ENCODE measurements around the gene S100A2. TPM values are rescaled to one million over a fixed set of nuclear protein-coding genes. Genes with fewer than 3 reads are reported as not detected.

S100A2 gene
- total RNA-seq, 1 donor from 2014 or later = 3.8 TPM

- H3K36me3 ChIP-seq (ENCODE audit: insufficient read depth, low read length) = no peaks in the 10 kb centered on the region
- Mint-ChIP-seq H3K27ac (ENCODE audit: unreplicated experiment) (peak overlapping the region; percentile 38), H3K9me3 (ENCODE audit: unreplicated experiment) (peaks cover 2% of the 10 kb centered on the region), H3K27me3 (ENCODE audit: low read depth, unreplicated experiment) (no peaks in the 10 kb centered on the region), H3K4me1 (ENCODE audit: low read depth, unreplicated experiment) (peaks cover 19% of the 10 kb centered on the region), H3K4me3 (ENCODE audit: unreplicated experiment) (no peak overlapping the region), H3K36me3 (ENCODE audit: low read depth, unreplicated experiment) (peaks cover 1% of the 10 kb centered on the region)
- DNase-seq (ENCODE audit: low read depth) (peak; percentile 29), FAIRE-seq (no peak)
- no peaks in the 10 kb centered on the region for H3K9me3 ChIP-seq (ENCODE audit: insufficient read depth, low read depth, low read length)
- no peaks in the 10 kb centered on the region for H4K20me1 ChIP-seq (ENCODE audit: insufficient read depth, low read length)
- H3K27ac ChIP-seq (ENCODE audit: low read depth, low read length) = peak overlapping the region; percentile 91
- H3K9ac ChIP-seq (ENCODE audit: low read length) = peak overlapping the region; percentile 75
- H3K4me1 ChIP-seq (ENCODE audit: insufficient read depth, low read length) = peaks cover 28% of the 10 kb centered on the region
- H3K4me3 ChIP-seq (ENCODE audit: insufficient read depth, low read depth, low read length) = no peak overlapping the region
- no peaks in the 10 kb centered on the region for H3K27me3 ChIP-seq (ENCODE audit: insufficient read depth, low read length)
- no peaks in the 10 kb centered on the region for H3K79me2 ChIP-seq (ENCODE audit: insufficient read depth, low read length)
- TF ChIP-seq CTCF (IDR thresholded peaks at IDR 0.05; ENCODE audit: insufficient read depth, low read depth, low read length) (no peak), EZH2 (IDR thresholded peaks at IDR 0.05; ENCODE audit: insufficient read depth, low read length) (no peak)
- peak overlapping the region; percentile 74 for H3K4me2 ChIP-seq (ENCODE audit: low read length)
- H2AFZ ChIP-seq (ENCODE audit: low read depth, low read length) = no peak overlapping the region
These were observed 7.7 kb upstream of the S100A2 start for GRCh38 chr1:153573351-153573750.

- DNase-seq (ENCODE audit: low read depth) = peak; percentile 71
- H3K36me3 ChIP-seq (ENCODE audit: insufficient read depth, low read length) = no peaks in the 10 kb centered on the region
- no peaks in the 10 kb centered on the region for H4K20me1 ChIP-seq (ENCODE audit: insufficient read depth, low read length)
- peak overlapping the region; percentile 70 for H2AFZ ChIP-seq (ENCODE audit: low read depth, low read length)
- peak overlapping the region; percentile 16 for H3K4me3 ChIP-seq (ENCODE audit: insufficient read depth, low read depth, low read length)
- H3K36me3 Mint-ChIP-seq (ENCODE audit: low read depth, unreplicated experiment) = peaks cover 1% of the 10 kb centered on the region
- H3K9ac ChIP-seq (ENCODE audit: low read length) = peak overlapping the region; percentile 75
- peaks cover 21% of the 10 kb centered on the region for H3K4me1 Mint-ChIP-seq (ENCODE audit: low read depth, unreplicated experiment)
- H3K4me2 ChIP-seq (ENCODE audit: low read length) = peak overlapping the region; percentile 74
- H3K79me2 ChIP-seq (ENCODE audit: insufficient read depth, low read length) = no peaks in the 10 kb centered on the region
- H3K9me3 ChIP-seq (ENCODE audit: insufficient read depth, low read depth, low read length) = no peaks in the 10 kb centered on the region
- peak; percentile 80 for TF ChIP-seq CTCF (IDR thresholded peaks at IDR 0.05; ENCODE audit: insufficient read depth, low read depth, low read length)
- no peak for TF ChIP-seq EZH2 (IDR thresholded peaks at IDR 0.05; ENCODE audit: insufficient read depth, low read length)
- peaks cover 35% of the 10 kb centered on the region for H3K4me1 ChIP-seq (ENCODE audit: insufficient read depth, low read length)
- no peak for FAIRE-seq
- H3K27ac ChIP-seq (ENCODE audit: low read depth, low read length) = peak overlapping the region; percentile 91
- no peaks in the 10 kb centered on the region for H3K27me3 Mint-ChIP-seq (ENCODE audit: low read depth, unreplicated experiment)
- peaks cover 2% of the 10 kb centered on the region for H3K9me3 Mint-ChIP-seq (ENCODE audit: unreplicated experiment)
- H3K4me3 Mint-ChIP-seq (ENCODE audit: unreplicated experiment) = no peak overlapping the region
- H3K27me3 ChIP-seq (ENCODE audit: insufficient read depth, low read length) = no peaks in the 10 kb centered on the region
- peak overlapping the region; percentile 85 for H3K27ac Mint-ChIP-seq (ENCODE audit: unreplicated experiment)
These were observed 6.9 kb upstream of the S100A2 start for GRCh38 chr1:153572569-153573015.

- Mint-ChIP-seq H3K4me1 (ENCODE audit: low read depth, unreplicated experiment) (peaks cover 28% of the 10 kb centered on the region), H3K4me3 (ENCODE audit: unreplicated experiment) (no peak overlapping the region), H3K36me3 (ENCODE audit: low read depth, unreplicated experiment) (peaks cover 1% of the 10 kb centered on the region), H3K9me3 (ENCODE audit: unreplicated experiment) (peaks cover 2% of the 10 kb centered on the region), H3K27ac (ENCODE audit: unreplicated experiment) (peak overlapping the region; percentile 30), H3K27me3 (ENCODE audit: low read depth, unreplicated experiment) (no peaks in the 10 kb centered on the region)
- Histone ChIP-seq H3K4me3 (ENCODE audit: insufficient read depth, low read depth, low read length) (no peak overlapping the region), H3K79me2 (ENCODE audit: insufficient read depth, low read length) (no peaks in the 10 kb centered on the region), H3K27ac (ENCODE audit: low read depth, low read length) (peak overlapping the region; percentile 91), H3K4me1 (ENCODE audit: insufficient read depth, low read length) (peaks cover 44% of the 10 kb centered on the region), H3K9ac (ENCODE audit: low read length) (peak overlapping the region; percentile 75), H4K20me1 (ENCODE audit: insufficient read depth, low read length) (no peaks in the 10 kb centered on the region), H3K36me3 (ENCODE audit: insufficient read depth, low read length) (no peaks in the 10 kb centered on the region), H3K27me3 (ENCODE audit: insufficient read depth, low read length) (no peaks in the 10 kb centered on the region), H3K9me3 (ENCODE audit: insufficient read depth, low read depth, low read length) (no peaks in the 10 kb centered on the region), H3K4me2 (ENCODE audit: low read length) (peak overlapping the region; percentile 74), H2AFZ (ENCODE audit: low read depth, low read length) (peak overlapping the region; percentile 42)
- DNase-seq (ENCODE audit: low read depth) (no peak), FAIRE-seq (no peak)
- TF ChIP-seq EZH2 (IDR thresholded peaks at IDR 0.05; ENCODE audit: insufficient read depth, low read length) = no peak
- TF ChIP-seq CTCF (IDR thresholded peaks at IDR 0.05; ENCODE audit: insufficient read depth, low read depth, low read length) = no peak
These were observed 6.1 kb upstream of the S100A2 start for GRCh38 chr1:153571706-153572105.

Data from astrocyte (in vitro differentiated cells and primary cell).